ENCODE data around the gene SEPTIN3.

DNA sequence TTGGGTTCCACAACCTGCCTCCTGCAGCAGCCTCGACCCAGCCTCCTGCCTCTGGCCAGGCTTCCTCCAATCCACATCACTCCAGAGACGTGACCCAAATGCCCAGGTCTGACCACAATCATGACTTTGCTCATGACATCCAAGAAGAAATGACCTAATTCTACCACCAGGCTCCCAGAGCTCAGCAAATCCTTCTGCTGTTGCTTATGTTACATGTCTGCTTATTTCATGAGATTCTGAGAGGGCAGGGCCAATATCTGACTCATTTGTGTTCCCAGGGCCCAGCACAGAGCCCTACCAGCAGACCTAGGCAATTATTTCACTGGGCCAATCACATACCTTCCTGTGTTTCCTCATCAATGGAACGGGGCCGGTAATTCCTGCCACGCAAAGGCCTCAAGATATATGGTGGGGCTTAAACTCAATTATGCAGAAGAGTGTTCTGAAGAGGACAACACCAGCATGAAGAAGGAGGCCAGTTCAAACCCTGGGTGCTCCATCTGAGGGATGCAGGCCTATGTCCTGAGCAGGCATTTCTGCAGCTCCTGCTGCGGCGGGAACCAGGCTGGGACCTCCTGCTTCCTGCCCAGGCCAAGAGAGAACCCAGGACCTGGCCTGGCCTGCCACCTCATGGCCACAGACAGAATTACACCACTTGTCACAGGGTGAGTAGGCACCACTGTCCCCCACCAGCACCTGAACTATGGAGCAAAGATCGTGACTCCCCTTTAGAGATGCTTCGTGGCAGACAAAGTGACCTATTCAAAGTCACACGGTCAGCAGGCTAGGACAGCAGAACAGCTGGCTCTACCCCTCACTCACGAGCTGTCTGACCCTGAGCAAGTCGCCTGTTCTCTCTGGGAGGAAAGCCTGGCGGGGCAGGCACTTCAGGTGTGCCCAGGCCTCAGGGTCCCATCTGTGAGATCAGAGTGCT is 28.1 kb upstream of the SEPTIN3 start:
- TF ChIP-seq CTCF (optimal IDR thresholded peaks at IDR 0.05 in 1 of 3, IDR thresholded peaks at IDR 0.05 in 1 of 3, conservative IDR thresholded peaks at IDR 0.05 in 1 of 3; ENCODE audit: extremely low read depth in 1 of 3, insufficient read depth in 2 of 3, low read length in 3 of 3) (peak; percentile 87 to 98 (median 90)), EZH2 (IDR thresholded peaks at IDR 0.05; ENCODE audit: low read length) (no peak)
